Esophagus muscularis mucosa (tissue), 4 donors: ENCODE results near the gene RIC1. TPM values are rescaled to one million over a fixed set of nuclear protein-coding genes. Genes with fewer than 3 reads are reported as not detected.

Source experiments
- DNase-seq: peaks from one replicate; pipeline ENCODE4 v3.0.0-alpha.2; 2017; ENCODE audit errors: extremely low spot score
- H3K27ac ChIP-seq, 4 donors: fragments of 200-600 bp; sonication (generic); replicated peaks in 1 of 4; 1 replicate in 3 of 4; 2 replicates in 1 of 4; pipeline ENCODE4 v1.5.1; 2016 to 2019; ENCODE audit warnings: mild to moderate bottlenecking in 1 of 4
- H3K27me3 ChIP-seq, 4 donors: fragments of 200-600 bp; sonication (generic); one replicate each; pipeline versions ENCODE4 v1.5.1 to v1.6.0; 2016 to 2019
- H3K36me3 ChIP-seq, 4 donors: fragments of 200-600 bp; sonication (generic); one replicate each; pipeline ENCODE4 v1.5.1; 2016 to 2019
- H3K4me1 ChIP-seq, 4 donors: fragments of 200-600 bp; sonication (generic); one replicate each; pipeline ENCODE4 v1.5.1; 2016 to 2019
- H3K4me3 ChIP-seq, 4 donors: fragments of 200-600 bp; sonication (generic); 1 replicate in 2 of 4; 2 replicates in 2 of 4; pipeline ENCODE4 v1.5.1; 2016 to 2019; ENCODE audit warnings: mild to moderate bottlenecking in 4 of 4, moderate library complexity in 1 of 4
- H3K9me3 ChIP-seq, 4 donors: fragments of 200-600 bp; sonication (generic); 1 replicate in 3 of 4; 2 replicates in 1 of 4; pipeline ENCODE4 v1.5.1; 2016 to 2019
- EP300 ChIP-seq: sonication (generic); formaldehyde crosslinking; IDR thresholded peaks from one replicate; pipeline ENCODE4 v1.6.1; 2017; ENCODE audit warnings: antibody characterized with exemption
- POLR2A ChIP-seq: fragments of 450-650 bp; IDR thresholded peaks from one replicate; pipeline ENCODE4 v1.6.1; 2017; ENCODE audit warnings: antibody characterized with exemption, moderate library complexity, mild to moderate bottlenecking, low read depth
- POLR2AphosphoS5 ChIP-seq, 2 donors: sonication (generic); formaldehyde crosslinking; IDR thresholded peaks; one replicate each; pipeline ENCODE4 v1.6.1; 2017; ENCODE audit warnings: antibody characterized with exemption in 2 of 2
- WGBS: methylation state at CpG from one replicate; pipeline ENCODE4 v1.1.5; 2018; 5-methylcytosine and 5-hydroxymethylcytosine counted together
- intact Hi-C: fragments of 100-400 bp; cut with DNase I; formaldehyde crosslinking; loops from one replicate; pipeline ENCODE4 v1.15.1; 2023
- total RNA-seq, 4 donors: library from RNA; depleted of rRNA; stranded (reverse); fragments of >200 nt; gene quantifications; one replicate each; pipeline versions ENCODE4 v1.1.0 to v1.2.1, GENCODE V29; 2016
- TF ChIP-seq, protein P1 (sequence below), 3 experiments: fragments of 200-600 bp in 2 of 3; fragments of 450-650 bp in 1 of 3; sonication (generic) in 2 of 3; IDR thresholded peaks; one replicate each; pipeline ENCODE4 v1.5.1; 2017 to 2019; ENCODE audit warnings: antibody characterized with exemption in 3 of 3, mild to moderate bottlenecking in 2 of 3, moderate library complexity in 1 of 3

The RIC1 gene
- total RNA-seq, 4 donors from 2014 or later = 51.6 to 64.9 (median 57.4) TPM

DNA sequence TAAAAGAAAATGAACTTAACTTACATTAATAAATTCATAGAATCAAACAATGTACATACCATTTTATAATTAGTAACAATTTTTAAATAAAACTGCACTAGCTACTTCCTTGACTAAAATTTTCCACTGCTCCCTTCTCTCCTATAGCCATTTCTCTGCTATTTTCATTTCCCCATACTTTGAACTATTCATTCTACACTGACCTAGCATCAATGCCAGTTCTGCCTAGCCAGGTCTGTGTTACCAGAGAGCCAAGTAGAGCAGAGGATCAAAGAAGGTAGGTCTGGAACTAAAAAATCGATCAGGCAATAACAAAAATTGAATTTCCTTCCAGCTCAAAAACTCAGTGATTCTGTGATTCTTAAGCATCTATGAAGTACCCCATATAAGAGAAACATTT is 119.5 kb downstream of the RIC1 start:
- TF ChIP-seq POLR2AphosphoS5 (IDR thresholded peaks at IDR 0.05) = no peak
- TF ChIP-seq POLR2A = no peak
- no peak for TF ChIP-seq EP300
- TF ChIP-seq, protein P1, sequence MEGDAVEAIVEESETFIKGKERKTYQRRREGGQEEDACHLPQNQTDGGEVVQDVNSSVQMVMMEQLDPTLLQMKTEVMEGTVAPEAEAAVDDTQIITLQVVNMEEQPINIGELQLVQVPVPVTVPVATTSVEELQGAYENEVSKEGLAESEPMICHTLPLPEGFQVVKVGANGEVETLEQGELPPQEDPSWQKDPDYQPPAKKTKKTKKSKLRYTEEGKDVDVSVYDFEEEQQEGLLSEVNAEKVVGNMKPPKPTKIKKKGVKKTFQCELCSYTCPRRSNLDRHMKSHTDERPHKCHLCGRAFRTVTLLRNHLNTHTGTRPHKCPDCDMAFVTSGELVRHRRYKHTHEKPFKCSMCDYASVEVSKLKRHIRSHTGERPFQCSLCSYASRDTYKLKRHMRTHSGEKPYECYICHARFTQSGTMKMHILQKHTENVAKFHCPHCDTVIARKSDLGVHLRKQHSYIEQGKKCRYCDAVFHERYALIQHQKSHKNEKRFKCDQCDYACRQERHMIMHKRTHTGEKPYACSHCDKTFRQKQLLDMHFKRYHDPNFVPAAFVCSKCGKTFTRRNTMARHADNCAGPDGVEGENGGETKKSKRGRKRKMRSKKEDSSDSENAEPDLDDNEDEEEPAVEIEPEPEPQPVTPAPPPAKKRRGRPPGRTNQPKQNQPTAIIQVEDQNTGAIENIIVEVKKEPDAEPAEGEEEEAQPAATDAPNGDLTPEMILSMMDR (IDR thresholded peaks at IDR 0.05) = no peak

DNA sequence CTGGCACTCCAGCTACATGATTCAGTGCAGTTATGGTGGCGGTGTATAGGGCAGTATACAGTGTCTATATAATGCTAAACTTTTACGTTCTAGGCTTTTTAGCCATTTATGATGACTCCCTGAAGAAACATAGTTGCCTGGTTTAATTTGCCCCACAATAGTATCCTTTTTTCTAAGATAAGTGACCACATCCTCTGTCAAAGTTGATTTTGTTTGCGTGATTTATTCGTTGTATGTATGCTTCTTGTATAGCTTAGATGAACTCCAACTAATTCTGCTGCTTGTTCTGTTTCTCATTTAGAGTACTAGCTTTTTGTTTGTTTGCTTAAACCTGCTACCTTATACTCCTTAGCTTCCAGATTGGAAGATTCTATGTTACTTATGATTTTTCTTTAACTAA is 120.4 kb downstream of the RIC1 start:
- Histone ChIP-seq H3K9me3 (no peaks in the 10 kb centered on the region), H3K36me3 (peaks cover 10 to 86% (median 46%) of the 10 kb centered on the region in 4 donors), H3K4me3 (no peak overlapping the region), H3K4me1 (no peaks in the 10 kb centered on the region), H3K27ac (no peak overlapping the region), H3K27me3 (no peaks in the 10 kb centered on the region)
- WGBS = 91% methylated on average over 4 of the region's 4 CpGs
- TF ChIP-seq, protein P1 (IDR thresholded peaks at IDR 0.05) = no peak
- no peak for TF ChIP-seq POLR2A
- TF ChIP-seq POLR2AphosphoS5 (IDR thresholded peaks at IDR 0.05) = no peak
- TF ChIP-seq EP300 = no peak
- intact Hi-C loops = loop anchor here (10.0 kb wide), 1 partner anchor 115 kb away; no protein-coding TSS in a partner anchor
- no peak for DNase-seq

More for the DNA sequence above, 119.5 kb downstream of the RIC1 start:
- H3K27ac ChIP-seq = no peak overlapping the region
- H3K36me3 ChIP-seq = peaks cover 10 to 89% (median 53%) of the 10 kb centered on the region in 4 donors
- H3K27me3 ChIP-seq = no peaks in the 10 kb centered on the region
- DNase-seq = no peak
- WGBS = 100% methylated on average over 1 of the region's 1 CpG
- no peak overlapping the region for H3K4me3 ChIP-seq
- no peaks in the 10 kb centered on the region for H3K4me1 ChIP-seq
- intact Hi-C loops = loop anchor here (10.0 kb wide), 1 partner anchor 114 kb away; no protein-coding TSS in a partner anchor
- H3K9me3 ChIP-seq = no peaks in the 10 kb centered on the region

DNA sequence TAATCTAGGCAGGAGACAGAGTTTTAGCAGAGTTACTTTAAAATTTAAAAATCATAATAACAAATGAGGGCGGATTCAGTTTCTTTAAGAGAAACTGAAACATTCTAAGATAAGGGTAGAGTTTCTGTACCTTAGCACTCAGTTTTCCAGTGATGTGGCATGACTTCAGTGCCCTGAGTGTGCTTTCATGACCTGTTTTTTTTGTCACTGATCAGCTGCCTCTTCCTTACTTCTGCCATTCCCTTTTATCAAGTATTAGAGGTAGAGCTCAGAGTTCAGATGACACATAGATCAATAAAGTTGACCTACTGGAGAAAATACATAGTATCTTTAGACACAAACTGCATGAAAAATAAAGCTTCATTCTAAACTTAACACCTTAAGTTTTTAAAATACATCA is 121.7 kb downstream of the RIC1 start:
- no peaks in the 10 kb centered on the region for H3K27me3 ChIP-seq
- H3K4me1 ChIP-seq = no peaks in the 10 kb centered on the region
- H3K4me3 ChIP-seq = no peak overlapping the region
- peaks cover 0 to 76% (median 37%) of the 10 kb centered on the region in 4 donors for H3K36me3 ChIP-seq
- 100% methylated on average over 1 of the region's 1 CpG for WGBS
- H3K27ac ChIP-seq = no peak overlapping the region
- intact Hi-C loops = no loop called here
- DNase-seq = no peak
- TF ChIP-seq POLR2A = no peak
- TF ChIP-seq, protein P1 (IDR thresholded peaks at IDR 0.05) = no peak
- no peaks in the 10 kb centered on the region for H3K9me3 ChIP-seq

DNA sequence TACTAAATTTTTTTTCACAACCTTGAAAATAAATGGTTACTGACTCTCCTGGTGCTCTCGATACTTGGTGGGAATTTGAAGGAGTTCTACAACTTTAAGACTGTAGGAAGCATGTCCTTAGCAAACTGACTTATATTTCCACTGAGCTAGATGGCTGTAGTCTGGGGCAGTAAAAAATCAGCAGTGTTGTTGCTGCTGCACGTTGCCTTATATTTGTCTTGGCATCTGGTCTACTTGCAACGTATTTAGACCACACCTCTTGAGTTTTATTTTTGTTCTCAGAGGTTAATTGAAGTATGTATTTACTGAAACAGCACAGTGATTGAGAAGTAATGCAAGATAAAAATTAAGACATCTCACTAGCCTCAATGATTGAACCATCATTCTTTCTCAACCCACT is 127.7 kb downstream of the RIC1 start:
- 89% methylated on average over 3 of the region's 3 CpGs for WGBS
- TF ChIP-seq POLR2AphosphoS5 (IDR thresholded peaks at IDR 0.05) = no peak
- TF ChIP-seq, protein P1 (IDR thresholded peaks at IDR 0.05) = no peak
- TF ChIP-seq POLR2A = no peak
- no peak for TF ChIP-seq EP300
- Histone ChIP-seq H3K27me3 (no peaks in the 10 kb centered on the region), H3K9me3 (no peaks in the 10 kb centered on the region), H3K27ac (no peak overlapping the region), H3K36me3 (peaks cover 11 to 71% (median 37%) of the 10 kb centered on the region in 4 donors), H3K4me1 (no peaks in the 10 kb centered on the region), H3K4me3 (no peak overlapping the region)
- intact Hi-C loops = no loop called here
- no peak for DNase-seq

DNA sequence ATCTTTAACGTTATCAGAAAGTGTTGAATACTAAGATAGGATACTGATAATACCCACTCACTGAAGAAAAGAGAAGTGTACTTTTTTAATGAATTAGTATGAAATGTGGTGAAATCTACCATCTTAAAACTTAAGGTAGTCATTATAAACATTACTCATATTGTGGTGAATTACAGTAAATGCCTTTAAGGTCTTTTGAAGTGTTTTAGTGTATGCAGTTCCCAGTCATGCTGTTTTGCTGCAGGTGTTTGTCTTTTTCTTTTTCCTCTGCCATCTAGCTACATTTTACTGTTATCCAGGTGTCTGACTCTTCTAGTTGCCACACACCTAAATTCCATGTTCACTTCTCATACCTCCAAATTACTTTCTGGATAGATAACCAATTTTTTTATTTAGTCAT is 131.4 kb downstream of the RIC1 start:
- H3K9me3 ChIP-seq = no peaks in the 10 kb centered on the region
- WGBS = 88% methylated on average over 1 of the region's 1 CpG
- peaks cover 30 to 87% (median 68%) of the 10 kb centered on the region in 4 donors for H3K36me3 ChIP-seq
- intact Hi-C loops = no loop called here
- H3K27me3 ChIP-seq = no peaks in the 10 kb centered on the region
- H3K27ac ChIP-seq = no peak overlapping the region
- TF ChIP-seq POLR2AphosphoS5 (IDR thresholded peaks at IDR 0.05) = no peak
- no peak for TF ChIP-seq POLR2A
- no peak for TF ChIP-seq EP300
- TF ChIP-seq, protein P1 (IDR thresholded peaks at IDR 0.05) = no peak
- no peak overlapping the region for H3K4me3 ChIP-seq
- H3K4me1 ChIP-seq = no peaks in the 10 kb centered on the region
- DNase-seq = no peak
